Stomach (tissue), 4 donors: Measurements from ENCODE around the gene PNLIP.

Experiments
- CTCF ChIP-seq, 7 experiments: fragments of 450-650 bp in 4 of 7; fragments of 200-600 bp in 3 of 7; sonication (generic) in 3 of 7; IDR thresholded peaks; one replicate each; pipeline ENCODE4 v1.5.1; 2016 to 2019; ENCODE audit warnings: antibody characterized with exemption in 7 of 7, control low read depth in 2 of 7, mild to moderate bottlenecking in 1 of 7
- POLR2A ChIP-seq, 4 donors: fragments of 450-650 bp; IDR thresholded peaks; one replicate each; pipeline ENCODE4 v1.6.1; 2016; ENCODE audit warnings: antibody characterized with exemption in 4 of 4, control low read depth in 2 of 4, mild to moderate bottlenecking in 1 of 4, moderate library complexity in 1 of 4

- TF ChIP-seq CTCF (IDR thresholded peaks at IDR 0.05): no peak
- TF ChIP-seq POLR2A (IDR thresholded peaks at IDR 0.05): no peak
Observed at GRCh38 chr10:116607336-116607735, 61.6 kb downstream of the PNLIP start.
